Measurements from ENCODE around the gene IVD.

DNA sequence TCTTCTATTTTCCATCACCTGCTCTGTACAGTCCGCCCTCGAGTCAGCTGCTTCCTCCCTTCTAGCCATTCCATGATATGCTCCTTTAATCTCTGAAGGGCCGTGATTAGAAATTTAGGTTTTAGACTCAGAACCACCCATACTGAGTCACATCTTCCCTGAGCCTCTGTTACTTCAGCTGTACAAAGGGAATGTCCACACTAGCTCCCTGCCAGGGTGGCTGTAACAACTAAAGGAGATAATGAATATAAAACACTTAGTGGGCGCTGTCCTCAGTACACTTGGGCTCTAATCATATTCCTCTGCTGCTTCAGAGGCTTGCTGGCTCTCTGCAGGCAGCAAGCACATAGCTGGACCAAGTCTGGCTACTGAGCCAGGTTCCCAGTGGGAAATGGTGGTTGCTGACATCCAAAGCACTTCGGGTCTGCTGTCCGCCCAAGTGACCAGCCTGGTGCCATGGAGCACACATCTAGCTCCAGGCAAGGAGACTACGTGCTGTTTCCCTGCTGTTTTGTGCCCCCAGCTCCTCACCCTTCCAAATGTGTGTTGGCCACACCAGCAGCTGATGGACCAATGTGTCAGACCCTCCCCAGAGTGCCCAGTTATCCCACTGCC is 64.3 kb downstream of the IVD start:
- TF ChIP-seq RAD21 (IDR thresholded peaks at IDR 0.05) (no peak), YY1 (IDR thresholded peaks at IDR 0.05) (no peak), JUND (IDR thresholded peaks at IDR 0.05) (no peak), SP1 (IDR thresholded peaks at IDR 0.05) (no peak), GABPA (IDR thresholded peaks at IDR 0.05 in 1 of 2, conservative IDR thresholded peaks at IDR 0.05 in 1 of 2) (no peak), EGR1 (IDR thresholded peaks at IDR 0.05; ENCODE audit: low read depth in 2 of 2) (no peak), HNF4G (IDR thresholded peaks at IDR 0.05) (no peak), TAF1 (conservative IDR thresholded peaks at IDR 0.05) (no peak)
- TF ChIP-seq, protein P1, sequence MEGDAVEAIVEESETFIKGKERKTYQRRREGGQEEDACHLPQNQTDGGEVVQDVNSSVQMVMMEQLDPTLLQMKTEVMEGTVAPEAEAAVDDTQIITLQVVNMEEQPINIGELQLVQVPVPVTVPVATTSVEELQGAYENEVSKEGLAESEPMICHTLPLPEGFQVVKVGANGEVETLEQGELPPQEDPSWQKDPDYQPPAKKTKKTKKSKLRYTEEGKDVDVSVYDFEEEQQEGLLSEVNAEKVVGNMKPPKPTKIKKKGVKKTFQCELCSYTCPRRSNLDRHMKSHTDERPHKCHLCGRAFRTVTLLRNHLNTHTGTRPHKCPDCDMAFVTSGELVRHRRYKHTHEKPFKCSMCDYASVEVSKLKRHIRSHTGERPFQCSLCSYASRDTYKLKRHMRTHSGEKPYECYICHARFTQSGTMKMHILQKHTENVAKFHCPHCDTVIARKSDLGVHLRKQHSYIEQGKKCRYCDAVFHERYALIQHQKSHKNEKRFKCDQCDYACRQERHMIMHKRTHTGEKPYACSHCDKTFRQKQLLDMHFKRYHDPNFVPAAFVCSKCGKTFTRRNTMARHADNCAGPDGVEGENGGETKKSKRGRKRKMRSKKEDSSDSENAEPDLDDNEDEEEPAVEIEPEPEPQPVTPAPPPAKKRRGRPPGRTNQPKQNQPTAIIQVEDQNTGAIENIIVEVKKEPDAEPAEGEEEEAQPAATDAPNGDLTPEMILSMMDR (IDR thresholded peaks at IDR 0.05; ENCODE audit: low read depth, low read length, missing input control), result no peak
- TF ChIP-seq, protein P2, sequence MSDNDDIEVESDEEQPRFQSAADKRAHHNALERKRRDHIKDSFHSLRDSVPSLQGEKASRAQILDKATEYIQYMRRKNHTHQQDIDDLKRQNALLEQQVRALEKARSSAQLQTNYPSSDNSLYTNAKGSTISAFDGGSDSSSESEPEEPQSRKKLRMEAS (IDR thresholded peaks at IDR 0.05), result no peak
- TF ChIP-seq, protein P3, sequence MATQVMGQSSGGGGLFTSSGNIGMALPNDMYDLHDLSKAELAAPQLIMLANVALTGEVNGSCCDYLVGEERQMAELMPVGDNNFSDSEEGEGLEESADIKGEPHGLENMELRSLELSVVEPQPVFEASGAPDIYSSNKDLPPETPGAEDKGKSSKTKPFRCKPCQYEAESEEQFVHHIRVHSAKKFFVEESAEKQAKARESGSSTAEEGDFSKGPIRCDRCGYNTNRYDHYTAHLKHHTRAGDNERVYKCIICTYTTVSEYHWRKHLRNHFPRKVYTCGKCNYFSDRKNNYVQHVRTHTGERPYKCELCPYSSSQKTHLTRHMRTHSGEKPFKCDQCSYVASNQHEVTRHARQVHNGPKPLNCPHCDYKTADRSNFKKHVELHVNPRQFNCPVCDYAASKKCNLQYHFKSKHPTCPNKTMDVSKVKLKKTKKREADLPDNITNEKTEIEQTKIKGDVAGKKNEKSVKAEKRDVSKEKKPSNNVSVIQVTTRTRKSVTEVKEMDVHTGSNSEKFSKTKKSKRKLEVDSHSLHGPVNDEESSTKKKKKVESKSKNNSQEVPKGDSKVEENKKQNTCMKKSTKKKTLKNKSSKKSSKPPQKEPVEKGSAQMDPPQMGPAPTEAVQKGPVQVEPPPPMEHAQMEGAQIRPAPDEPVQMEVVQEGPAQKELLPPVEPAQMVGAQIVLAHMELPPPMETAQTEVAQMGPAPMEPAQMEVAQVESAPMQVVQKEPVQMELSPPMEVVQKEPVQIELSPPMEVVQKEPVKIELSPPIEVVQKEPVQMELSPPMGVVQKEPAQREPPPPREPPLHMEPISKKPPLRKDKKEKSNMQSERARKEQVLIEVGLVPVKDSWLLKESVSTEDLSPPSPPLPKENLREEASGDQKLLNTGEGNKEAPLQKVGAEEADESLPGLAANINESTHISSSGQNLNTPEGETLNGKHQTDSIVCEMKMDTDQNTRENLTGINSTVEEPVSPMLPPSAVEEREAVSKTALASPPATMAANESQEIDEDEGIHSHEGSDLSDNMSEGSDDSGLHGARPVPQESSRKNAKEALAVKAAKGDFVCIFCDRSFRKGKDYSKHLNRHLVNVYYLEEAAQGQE (IDR thresholded peaks at IDR 0.05), result no peak
- TF ChIP-seq, protein P4, sequence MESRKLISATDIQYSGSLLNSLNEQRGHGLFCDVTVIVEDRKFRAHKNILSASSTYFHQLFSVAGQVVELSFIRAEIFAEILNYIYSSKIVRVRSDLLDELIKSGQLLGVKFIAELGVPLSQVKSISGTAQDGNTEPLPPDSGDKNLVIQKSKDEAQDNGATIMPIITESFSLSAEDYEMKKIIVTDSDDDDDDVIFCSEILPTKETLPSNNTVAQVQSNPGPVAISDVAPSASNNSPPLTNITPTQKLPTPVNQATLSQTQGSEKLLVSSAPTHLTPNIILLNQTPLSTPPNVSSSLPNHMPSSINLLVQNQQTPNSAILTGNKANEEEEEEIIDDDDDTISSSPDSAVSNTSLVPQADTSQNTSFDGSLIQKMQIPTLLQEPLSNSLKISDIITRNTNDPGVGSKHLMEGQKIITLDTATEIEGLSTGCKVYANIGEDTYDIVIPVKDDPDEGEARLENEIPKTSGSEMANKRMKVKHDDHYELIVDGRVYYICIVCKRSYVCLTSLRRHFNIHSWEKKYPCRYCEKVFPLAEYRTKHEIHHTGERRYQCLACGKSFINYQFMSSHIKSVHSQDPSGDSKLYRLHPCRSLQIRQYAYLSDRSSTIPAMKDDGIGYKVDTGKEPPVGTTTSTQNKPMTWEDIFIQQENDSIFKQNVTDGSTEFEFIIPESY (IDR thresholded peaks at IDR 0.05), result no peak
- TF ChIP-seq, protein P5, sequence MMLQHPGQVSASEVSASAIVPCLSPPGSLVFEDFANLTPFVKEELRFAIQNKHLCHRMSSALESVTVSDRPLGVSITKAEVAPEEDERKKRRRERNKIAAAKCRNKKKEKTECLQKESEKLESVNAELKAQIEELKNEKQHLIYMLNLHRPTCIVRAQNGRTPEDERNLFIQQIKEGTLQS (IDR thresholded peaks at IDR 0.05), result no peak

Measured in liver (tissue), 3 donors.